GM12878 (cell line): ENCODE data around the gene AMPD3. TPM values are rescaled to one million over a fixed set of nuclear protein-coding genes. Genes with fewer than 3 reads are reported as not detected.

Experiments
- ATAC-seq: fragments of 200-7000 bp; cut with Tn5 transposase; 3 replicates; pipeline ENCODE4 v1.9.1; 2020; ENCODE audit warnings: mild to moderate bottlenecking, moderate library complexity
- BruUV-seq: library from RNA; stranded (reverse); fragments of 400-500 nt; replicated peaks from 2 replicates; lab custom pipeline; 2021; lab: Mats Ljungman, UMichigan
- CTCF ChIA-PET: fragments of 300-600 bp; sonication (Branson Sonifier 250); formaldehyde crosslinking; extraction: SDS; loops from one replicate; lab custom pipeline; 2021; ENCODE audit warnings: inconsistent platforms; lab: Yijun Ruan, JAX
- POLR2A ChIA-PET: fragments of 350-600 bp; formaldehyde crosslinking; extraction: SDS; loops from one replicate; lab custom pipeline; 2021; ENCODE audit warnings: inconsistent platforms; lab: Charles Lee
- RAD21 ChIA-PET: fragments of 300-600 bp; sonication (Branson Sonifier 250); formaldehyde crosslinking; loops from one replicate; lab custom pipeline; 2023; ENCODE audit warnings: antibody characterized with exemption; ENCODE audit not compliant: unreplicated experiment; lab: Charles Lee
- SMC1A ChIA-PET: fragments of 300-600 bp; sonication (Branson Sonifier 250); formaldehyde crosslinking; loops from one replicate; lab custom pipeline; 2023; ENCODE audit not compliant: unreplicated experiment, uncharacterized antibody; lab: Charles Lee
- DNase-seq: peaks from one replicate; pipeline ENCODE4 v3.0.0-alpha.2; 2011; ENCODE audit warnings: low read depth, low spot score
- FAIRE-seq: peaks from 3 replicates; lab custom pipeline; 2011; peaks lifted over from hg19 to GRCh38; lab: Jason Lieb, UNC
- H2AFZ ChIP-seq: 2 replicates; pipeline ENCODE4 v1.6.0; 2011; ENCODE audit warnings: low read depth, low read length, control low read depth; ENCODE audit not compliant: control insufficient read depth
- H3K27ac ChIP-seq: 2 replicates; pipeline ENCODE4 v1.5.1; 2011; ENCODE audit warnings: control low read depth; ENCODE audit not compliant: control insufficient read depth, insufficient read depth
- H3K27me3 ChIP-seq, 2 experiments: replicated peaks in 1 of 2; 2 replicates each; pipeline versions ENCODE4 v1.6.0 to v1.6.1; 2011; ENCODE audit warnings: low read length in 1 of 2; ENCODE audit not compliant: control insufficient read depth in 2 of 2, insufficient read depth in 2 of 2
- H3K36me3 ChIP-seq, 2 experiments: 2 replicates each; pipeline ENCODE4 v1.5.1; 2011; ENCODE audit warnings: low read length in 1 of 2; ENCODE audit not compliant: control insufficient read depth in 2 of 2, insufficient read depth in 2 of 2
- H3K4me1 ChIP-seq: 2 replicates; pipeline ENCODE4 v1.6.1; 2011; ENCODE audit warnings: mild to moderate bottlenecking, low read length, moderate library complexity, mixed read lengths; ENCODE audit not compliant: control insufficient read depth, insufficient read depth
- H3K4me2 ChIP-seq: 2 replicates; pipeline ENCODE4 v1.6.0; 2011; ENCODE audit warnings: control low read depth; ENCODE audit not compliant: control insufficient read depth, insufficient read depth
- H3K4me3 ChIP-seq: fragments of 200-600 bp; sonication (generic); 2 replicates; pipeline ENCODE4 v1.5.1; 2016
- H3K79me2 ChIP-seq: 2 replicates; pipeline ENCODE4 v1.6.0; 2011; ENCODE audit warnings: low read length; ENCODE audit not compliant: control insufficient read depth, insufficient read depth
- H3K9ac ChIP-seq: 2 replicates; pipeline ENCODE4 v1.8.0; 2011; ENCODE audit warnings: low read length, control low read depth, mixed read lengths; ENCODE audit not compliant: control insufficient read depth, insufficient read depth
- H3K9me3 ChIP-seq: replicated peaks from 3 replicates; pipeline ENCODE4 v1.5.1; 2011; ENCODE audit warnings: mild to moderate bottlenecking, low read length; ENCODE audit not compliant: control insufficient read depth, insufficient read depth
- H4K20me1 ChIP-seq: 2 replicates; pipeline ENCODE4 v1.6.0; 2011; ENCODE audit not compliant: control insufficient read depth, insufficient read depth
- CBFB ChIP-seq: IDR thresholded peaks from 2 replicates; pipeline ENCODE4 v1.6.1; 2016; ENCODE audit warnings: antibody characterized with exemption, low read depth
- CHD2 ChIP-seq: IDR thresholded peaks from 2 replicates; pipeline ENCODE4 v1.6.1; 2011; ENCODE audit warnings: low read depth, low read length, improper control_type of control experiment, borderline replicate concordance
- ELK1 ChIP-seq: IDR thresholded peaks from 2 replicates; pipeline ENCODE4 v1.6.1; 2012; ENCODE audit warnings: low read depth, low read length, improper control_type of control experiment
- ETV6 ChIP-seq, 2 experiments: fragments of 450-650 bp in 1 of 2; IDR thresholded peaks in 1 of 2; conservative IDR thresholded peaks in 1 of 2; 2 replicates each; pipeline ENCODE4 v1.6.1; 2014; ENCODE audit warnings: antibody characterized with exemption in 1 of 2, borderline replicate concordance in 1 of 2, low read depth in 1 of 2, mild to moderate bottlenecking in 1 of 2, moderate library complexity in 1 of 2
- EZH2 ChIP-seq: IDR thresholded peaks from 2 replicates; pipeline ENCODE4 v1.6.1; 2012; ENCODE audit warnings: low read depth, mild to moderate bottlenecking, control low read depth, inconsistent platforms, low read length, borderline replicate concordance; ENCODE audit not compliant: control insufficient read depth
- FOXM1 ChIP-seq: IDR thresholded peaks from 2 replicates; pipeline ENCODE4 v1.6.1; 2012; ENCODE audit warnings: low read depth, mild to moderate bottlenecking, inconsistent platforms, low read length, moderate library complexity
- IRF4 ChIP-seq: IDR thresholded peaks from 2 replicates; pipeline ENCODE4 v1.6.1; 2011; ENCODE audit warnings: low read depth, low read length
- NFXL1 ChIP-seq: fragments of 450-650 bp; IDR thresholded peaks from 2 replicates; pipeline ENCODE4 v1.6.1; 2017; ENCODE audit warnings: antibody characterized with exemption, mild to moderate bottlenecking, borderline replicate concordance
- NR2C2 ChIP-seq: IDR thresholded peaks from 2 replicates; pipeline ENCODE4 v1.6.1; 2011; ENCODE audit warnings: borderline replicate concordance, low read depth; ENCODE audit not compliant: control insufficient read depth, insufficient read length
- PML ChIP-seq: IDR thresholded peaks from 2 replicates; pipeline ENCODE4 v1.6.1; 2012; ENCODE audit warnings: low read length, inconsistent platforms
- RAD51 ChIP-seq: fragments of 450-650 bp; IDR thresholded peaks from 2 replicates; pipeline ENCODE4 v1.6.1; 2016; ENCODE audit warnings: moderate library complexity, mild to moderate bottlenecking, inconsistent platforms
- RBBP5 ChIP-seq: fragments of 200-600 bp; sonication (generic); conservative IDR thresholded peaks from 2 replicates; pipeline ENCODE4 v1.6.1; 2016
- RELA ChIP-seq: fragments of 450-650 bp; IDR thresholded peaks from 2 replicates; pipeline ENCODE4 v1.8.0; 2014; ENCODE audit warnings: borderline replicate concordance; ENCODE audit not compliant: partially characterized antibody
- SIX5 ChIP-seq: IDR thresholded peaks from 2 replicates; pipeline ENCODE4 v1.6.1; 2011; ENCODE audit warnings: mild to moderate bottlenecking, low read depth, low read length, moderate library complexity; ENCODE audit not compliant: severe bottlenecking
- SMC3 ChIP-seq: IDR thresholded peaks from 2 replicates; pipeline ENCODE4 v1.6.1; 2011; ENCODE audit warnings: low read length, improper control_type of control experiment, borderline replicate concordance
- SP1 ChIP-seq: IDR thresholded peaks from one replicate; pipeline ENCODE4 v1.6.1; 2011; ENCODE audit warnings: low read depth, low read length
- SUZ12 ChIP-seq: fragments of 200-600 bp; sonication (generic); IDR thresholded peaks from one replicate; pipeline ENCODE4 v1.6.1; 2018; ENCODE audit warnings: antibody characterized with exemption, mild to moderate bottlenecking; ENCODE audit not compliant: unreplicated experiment
- WRNIP1 ChIP-seq: IDR thresholded peaks from 2 replicates; pipeline ENCODE4 v1.6.1; 2011; ENCODE audit warnings: low read depth, low read length, improper control_type of control experiment, borderline replicate concordance
- ZZZ3 ChIP-seq: IDR thresholded peaks from 2 replicates; pipeline ENCODE4 v1.6.1; 2011; ENCODE audit warnings: low read depth; ENCODE audit not compliant: control insufficient read depth, insufficient read length
- WGBS: methylation state at CpG from one replicate; pipeline ENCODE4 v1.1.6; 2016; ENCODE audit warnings: low lambda C conversion rate; ENCODE audit not compliant: insufficient replicate concordance, insufficient coverage; ENCODE audit errors: missing lambda C conversion rate; 5-methylcytosine and 5-hydroxymethylcytosine counted together
- in situ Hi-C: fragments of 300-500 bp; cut with MboI; formaldehyde crosslinking; loops from 9 replicates; pipeline ENCODE4 v1.14.3; 2018; ENCODE audit warnings: mixed read lengths
- intact Hi-C: fragments of 100-400 bp; cut with micrococcal nuclease; formaldehyde crosslinking; loops from one replicate; pipeline ENCODE4 v1.14.2; 2022; ENCODE audit not compliant: unreplicated experiment
- polyA plus RNA-seq, 11 experiments: library from polyadenylated mRNA; depleted of rRNA in 4 of 11; unstranded in 6 of 11; stranded (reverse) in 5 of 11; fragments of >200 nt; fragmentation: Nextera tagmentation in 4 of 11; fragmentation: Illumina TruSeq in 1 of 11; extraction: Ambion mirVana in 4 of 11; extraction: Trizol in 1 of 11; gene quantifications; 1 replicate in 1 of 11; 2 replicates in 10 of 11; pipeline versions ENCODE4 v1.2.1 to v1.2.3, GENCODE V29; 2011 to 2016; ENCODE audit warnings: inconsistent platforms in 2 of 11, missing spikeins in 2 of 11, low read depth in 1 of 11
- total RNA-seq, 4 experiments: library from RNA; depleted of rRNA in 3 of 4; stranded (reverse); fragments of >200 nt in 3 of 4; fragmentation: Illumina TruSeq in 1 of 4; extraction: Trizol in 1 of 4; gene quantifications; 2 replicates each; pipeline versions ENCODE4 v1.2.1 to v1.2.3, GENCODE V29; 2013 to 2021

The AMPD3 gene
- total and polyA plus RNA-seq, 10 of the 15 experiments (the other 5 are each of a cell fraction or from before 2014, with no cell fraction given), result 5.6 to 28.6 (median 15.9) TPM

GRCh38 chr11:10461276-10461790 lies 6.3 kb downstream of the AMPD3 start:
- Histone ChIP-seq H3K27ac (no peak overlapping the region), H3K9me3 (no peaks in the 10 kb centered on the region), H3K27me3 (no peaks in the 10 kb centered on the region), H3K9ac (no peak overlapping the region), H3K4me1 (peaks cover 32% of the 10 kb centered on the region), H4K20me1 (peaks cover 4% of the 10 kb centered on the region; the same call in 1 of the 2 replicates), H3K79me2 (peaks cover 27% of the 10 kb centered on the region), H2AFZ (no peak overlapping the region), H3K4me3 (no peak overlapping the region), H3K36me3 (no peaks in the 10 kb centered on the region; a peak in 2 of 4 replicates), H3K4me2 (peak overlapping the region; percentile 31; the same call in 1 of the 2 replicates)
- no peak for DNase-seq
- intact Hi-C loops (no loop called here), in situ Hi-C loops (no loop called here)
- ChIA-PET POLR2A (interaction anchor here (0.6 to 1.2 kb wide), 4 partner anchors 9 to 265 kb away, joined by 3 to 4 read pairs (median 4); no protein-coding TSS in a partner anchor), SMC1A (interaction anchor here (0.8 to 5.1 kb wide), 17 partner anchors 10 to 192 kb away, joined by 3 to 42 read pairs (median 5); partner anchors contain the start of gene RNF141), CTCF (interaction anchor here (0.6 to 3.1 kb wide), 16 partner anchors 9 to 309 kb away, joined by 3 to 18 read pairs (median 4); partner anchors contain the start of gene RNF141), RAD21 (interaction anchor here (0.9 to 3.3 kb wide), 9 partner anchors 10 to 80 kb away, joined by 3 to 14 read pairs (median 7); partner anchors contain the start of gene RNF141)
- WGBS, result 69% methylated on average over 9 of the region's 9 CpGs
- no peak for FAIRE-seq
- no peak for ATAC-seq
- TF ChIP-seq ELK1, result no peak
- no peak for TF ChIP-seq SMC3
- no peak for TF ChIP-seq CBFB
- TF ChIP-seq SIX5, result no peak
- no peak for TF ChIP-seq NR2C2
- no peak for TF ChIP-seq NFXL1
- TF ChIP-seq PML, result no peak
- no peak for TF ChIP-seq RBBP5
- TF ChIP-seq ETV6 (conservative IDR thresholded peaks at IDR 0.05 in 1 of 2, IDR thresholded peaks at IDR 0.05 in 1 of 2; ENCODE audit: borderline replicate concordance in 1 of 2, low read depth in 1 of 2), result no peak
- TF ChIP-seq WRNIP1, result no peak
- no peak for TF ChIP-seq SUZ12
- TF ChIP-seq RELA, result no peak
- TF ChIP-seq ZZZ3, result no peak
- TF ChIP-seq EZH2, result no peak
- TF ChIP-seq CHD2, result no peak
- TF ChIP-seq FOXM1, result no peak
- TF ChIP-seq IRF4, result no peak
- TF ChIP-seq SP1, result no peak
- no peak for TF ChIP-seq RAD51
- BruUV-seq, result no TSS peak
